ENCODE results near the gene VWA3A. TPM values are rescaled to one million over a fixed set of nuclear protein-coding genes. Genes with fewer than 3 reads are reported as not detected.
"Not testable (repeated sequence)": the region's sequence is repeated elsewhere in the genome, so short reads cannot be mapped to it uniquely, and the experiment has no call there.

Gene VWA3A
- total RNA-seq, 1 donor from 2014 or later = 4.7 TPM

DNA sequence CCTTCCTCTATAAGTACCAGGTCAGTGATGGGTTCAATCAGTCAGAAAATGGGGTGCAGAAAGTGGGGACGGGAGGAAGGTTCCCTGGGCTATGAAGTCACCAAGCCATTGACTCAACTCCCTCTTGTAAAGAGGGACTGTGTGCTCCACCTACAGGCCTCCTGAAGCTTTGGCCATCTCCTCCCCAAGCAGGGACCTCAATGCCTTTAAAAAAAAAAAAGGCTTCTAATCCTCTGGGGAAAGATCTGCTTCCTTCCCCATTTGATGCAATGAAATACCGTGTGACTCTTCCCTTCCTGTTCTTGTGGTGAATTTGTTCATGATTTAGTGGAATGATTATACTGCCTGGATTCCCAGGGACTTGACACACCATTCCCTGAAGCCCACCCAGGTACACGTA is 30.8 kb downstream of the VWA3A start:
- H3K27me3 Mint-ChIP-seq = peaks cover 25% of the 10 kb centered on the region
- TF ChIP-seq, protein P1, sequence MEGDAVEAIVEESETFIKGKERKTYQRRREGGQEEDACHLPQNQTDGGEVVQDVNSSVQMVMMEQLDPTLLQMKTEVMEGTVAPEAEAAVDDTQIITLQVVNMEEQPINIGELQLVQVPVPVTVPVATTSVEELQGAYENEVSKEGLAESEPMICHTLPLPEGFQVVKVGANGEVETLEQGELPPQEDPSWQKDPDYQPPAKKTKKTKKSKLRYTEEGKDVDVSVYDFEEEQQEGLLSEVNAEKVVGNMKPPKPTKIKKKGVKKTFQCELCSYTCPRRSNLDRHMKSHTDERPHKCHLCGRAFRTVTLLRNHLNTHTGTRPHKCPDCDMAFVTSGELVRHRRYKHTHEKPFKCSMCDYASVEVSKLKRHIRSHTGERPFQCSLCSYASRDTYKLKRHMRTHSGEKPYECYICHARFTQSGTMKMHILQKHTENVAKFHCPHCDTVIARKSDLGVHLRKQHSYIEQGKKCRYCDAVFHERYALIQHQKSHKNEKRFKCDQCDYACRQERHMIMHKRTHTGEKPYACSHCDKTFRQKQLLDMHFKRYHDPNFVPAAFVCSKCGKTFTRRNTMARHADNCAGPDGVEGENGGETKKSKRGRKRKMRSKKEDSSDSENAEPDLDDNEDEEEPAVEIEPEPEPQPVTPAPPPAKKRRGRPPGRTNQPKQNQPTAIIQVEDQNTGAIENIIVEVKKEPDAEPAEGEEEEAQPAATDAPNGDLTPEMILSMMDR (conservative IDR thresholded peaks at IDR 0.05) = no peak
- H3K27ac Mint-ChIP-seq = no peak overlapping the region
- peaks cover 5% of the 10 kb centered on the region for H3K9me3 Mint-ChIP-seq
- DNase-seq (ENCODE audit: extremely low spot score, unreplicated experiment) = no peak
- no peak overlapping the region for H3K4me3 Mint-ChIP-seq
- H3K36me3 Mint-ChIP-seq = no peaks in the 10 kb centered on the region
- no peaks in the 10 kb centered on the region for H3K4me1 Mint-ChIP-seq (ENCODE audit: unreplicated experiment)

DNA sequence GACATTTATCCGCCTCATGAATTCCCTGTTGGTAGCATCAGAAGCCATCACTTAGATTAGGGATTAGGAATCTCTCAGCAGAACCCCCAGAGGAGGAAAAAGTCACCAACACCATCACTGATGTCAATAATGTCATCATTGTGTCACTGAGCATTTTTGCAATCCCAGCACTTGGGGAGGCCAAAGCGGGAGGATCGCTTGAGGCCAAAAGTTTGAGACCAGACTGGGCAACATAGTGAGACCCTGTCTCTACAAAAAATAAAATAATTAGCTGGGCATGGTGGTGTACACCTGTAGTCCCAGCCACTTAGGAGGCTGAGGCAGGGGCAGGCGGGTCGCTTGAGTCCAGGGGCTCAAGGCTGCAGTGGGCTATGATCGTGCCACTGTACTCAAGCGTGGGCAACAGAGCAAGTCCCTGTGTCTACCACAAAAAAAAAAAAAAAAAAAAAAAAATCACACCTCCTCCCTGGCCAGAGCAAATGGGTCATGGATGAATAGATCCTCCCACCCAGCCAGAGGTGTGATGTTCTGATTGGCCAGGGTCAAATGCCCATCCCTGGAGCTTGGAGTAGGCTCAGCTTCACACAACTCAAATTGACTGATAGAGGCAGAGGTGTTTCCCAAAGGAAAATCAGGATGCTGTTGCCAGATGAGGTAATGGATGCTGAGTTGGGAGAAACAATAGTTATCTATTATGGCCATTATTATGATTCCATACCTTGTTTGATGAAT is 31.6 kb downstream of the VWA3A start:
- Mint-ChIP-seq H3K36me3 (no peaks in the 10 kb centered on the region), H3K9me3 (peaks cover 9% of the 10 kb centered on the region), H3K4me3 (no peak overlapping the region), H3K27me3 (peaks cover 30% of the 10 kb centered on the region), H3K4me1 (ENCODE audit: unreplicated experiment) (no peaks in the 10 kb centered on the region), H3K27ac (no peak overlapping the region)
- TF ChIP-seq, protein P1 (conservative IDR thresholded peaks at IDR 0.05) = no peak
- DNase-seq (ENCODE audit: extremely low spot score, unreplicated experiment) = no peak

DNA sequence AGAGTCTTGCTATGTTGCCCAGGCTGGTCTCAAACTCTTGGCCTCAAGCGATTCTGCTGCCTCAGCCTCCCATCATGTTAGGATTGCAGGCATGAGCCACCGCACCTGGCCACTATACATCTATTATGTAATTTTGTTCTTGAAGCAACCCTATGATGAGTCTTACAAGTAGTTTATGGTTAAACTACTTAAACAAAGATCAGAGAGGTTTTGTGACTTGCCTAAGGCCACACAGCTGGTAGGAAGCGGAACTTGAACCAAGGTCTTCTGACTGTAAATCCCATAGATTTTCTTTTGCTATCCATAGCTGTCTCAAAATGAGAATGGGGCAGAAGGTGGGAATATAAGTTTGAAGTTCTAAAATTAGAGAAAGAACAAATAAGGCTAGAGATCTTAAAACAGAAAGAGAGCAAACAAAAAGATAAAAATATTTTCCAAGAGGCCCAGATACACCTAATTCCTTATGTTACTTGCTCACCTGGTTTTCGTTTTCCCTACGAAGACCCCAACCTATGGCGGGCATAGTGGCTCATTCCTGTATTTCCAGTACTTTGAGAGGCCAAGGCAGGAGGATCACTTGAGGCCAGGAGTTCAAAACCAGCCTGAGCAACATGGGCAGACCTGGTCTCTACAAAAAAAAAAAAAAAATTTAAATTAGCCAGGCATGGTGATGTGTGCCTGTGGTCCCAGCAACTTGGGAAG is 32.4 kb downstream of the VWA3A start:
- H3K4me1 Mint-ChIP-seq (ENCODE audit: unreplicated experiment) = no peaks in the 10 kb centered on the region
- no peaks in the 10 kb centered on the region for H3K36me3 Mint-ChIP-seq
- no peak overlapping the region for H3K27ac Mint-ChIP-seq
- peaks cover 9% of the 10 kb centered on the region for H3K9me3 Mint-ChIP-seq
- TF ChIP-seq, protein P1 (conservative IDR thresholded peaks at IDR 0.05) = no peak
- no peak overlapping the region for H3K4me3 Mint-ChIP-seq
- DNase-seq (ENCODE audit: extremely low spot score, unreplicated experiment) = no peak
- peaks cover 35% of the 10 kb centered on the region for H3K27me3 Mint-ChIP-seq

DNA sequence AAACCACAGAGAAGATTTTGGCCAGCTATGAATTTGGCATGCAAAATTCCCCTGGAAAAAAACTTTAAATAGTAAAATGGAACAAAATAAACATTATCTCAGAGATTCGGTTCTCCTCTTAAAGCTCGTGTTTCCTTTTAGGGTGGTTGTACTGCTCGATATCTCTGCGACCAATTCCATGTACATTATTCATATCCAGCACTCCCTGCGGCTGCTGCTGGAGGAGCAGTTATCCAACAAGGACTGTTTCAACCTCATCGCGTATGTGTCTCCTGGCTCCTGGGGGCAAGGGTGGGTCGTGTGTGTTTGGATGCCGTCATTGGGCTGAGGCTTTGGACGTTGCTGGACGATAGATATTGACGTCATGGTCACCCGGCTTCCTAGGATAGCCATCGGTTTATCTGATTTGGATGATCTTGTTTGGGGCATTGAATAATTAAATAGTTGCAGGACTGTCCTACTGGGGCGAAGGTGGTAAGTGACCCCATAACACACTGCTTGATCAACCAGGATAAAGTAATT is 33.8 kb downstream of the VWA3A start:
- Mint-ChIP-seq H3K36me3 (no peaks in the 10 kb centered on the region), H3K27ac (no peak overlapping the region), H3K27me3 (peaks cover 33% of the 10 kb centered on the region), H3K4me1 (ENCODE audit: unreplicated experiment) (no peaks in the 10 kb centered on the region), H3K4me3 (no peak overlapping the region), H3K9me3 (peaks cover 9% of the 10 kb centered on the region)
- DNase-seq (ENCODE audit: extremely low spot score, unreplicated experiment) = no peak
- TF ChIP-seq, protein P1 (conservative IDR thresholded peaks at IDR 0.05) = no peak

DNA sequence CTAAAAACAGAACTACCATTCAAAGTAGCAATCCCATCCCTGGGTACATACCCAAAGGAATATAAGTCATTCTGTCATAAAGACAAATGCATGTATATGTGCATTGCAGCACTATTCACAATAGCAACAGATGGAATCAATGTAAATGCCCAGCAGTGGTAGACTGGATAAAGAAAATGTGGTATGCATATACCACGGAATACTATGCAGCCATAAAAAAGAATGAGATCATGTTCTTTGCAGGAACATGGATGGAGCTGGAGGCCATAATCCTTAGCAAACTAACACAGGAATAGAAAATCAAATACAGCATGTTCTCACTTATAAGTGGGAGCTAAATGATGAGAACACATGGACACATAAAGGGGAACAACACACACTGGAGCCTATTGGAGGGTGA is 36.2 kb downstream of the VWA3A start:
- not testable (repeated sequence) for H3K27ac Mint-ChIP-seq; H3K9me3 Mint-ChIP-seq; H3K36me3 Mint-ChIP-seq; H3K4me1 Mint-ChIP-seq (ENCODE audit: unreplicated experiment); H3K4me3 Mint-ChIP-seq; DNase-seq (ENCODE audit: extremely low spot score, unreplicated experiment)
- H3K27me3 Mint-ChIP-seq = peaks cover 21% of the 10 kb centered on the region

DNA sequence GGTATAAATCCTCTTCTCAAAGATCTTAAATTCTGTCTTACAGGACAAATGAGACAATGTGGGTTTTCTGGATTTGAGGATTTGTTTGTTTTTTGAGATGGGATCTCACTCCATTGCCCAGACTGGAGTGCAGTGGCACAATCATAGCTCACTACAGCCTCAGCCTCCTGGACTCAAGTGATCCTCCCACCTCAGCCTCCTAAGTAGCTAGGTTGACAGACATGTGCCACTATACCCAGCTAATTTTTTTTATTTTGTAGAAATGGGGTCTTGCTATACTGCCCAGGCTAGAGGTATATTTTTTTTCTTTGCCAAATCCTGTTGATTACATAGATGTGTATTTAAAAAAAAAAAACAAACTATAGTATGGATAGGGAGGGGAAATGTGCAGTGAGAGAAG is 38.2 kb downstream of the VWA3A start:
- no peak overlapping the region for H3K4me3 Mint-ChIP-seq
- H3K4me1 Mint-ChIP-seq (ENCODE audit: unreplicated experiment) = no peaks in the 10 kb centered on the region
- TF ChIP-seq, protein P1 (conservative IDR thresholded peaks at IDR 0.05) = no peak
- peaks cover 24% of the 10 kb centered on the region for H3K27me3 Mint-ChIP-seq
- no peak for DNase-seq (ENCODE audit: extremely low spot score, unreplicated experiment)
- H3K27ac Mint-ChIP-seq = no peak overlapping the region
- no peaks in the 10 kb centered on the region for H3K36me3 Mint-ChIP-seq
- H3K9me3 Mint-ChIP-seq = peaks cover 9% of the 10 kb centered on the region
